Activated CD4-positive, CD25-positive, alpha-beta regulatory T cell treated with anti-CD3 and anti-CD28 coated beads, Interleukin-2, amount 50 U/mL, for 16 hours (primary cell): ENCODE data around the gene NPHP4.

Experiments used
- DNase-seq: peaks from one replicate; pipeline ENCODE4 v3.0.0-alpha.2; 2020; ENCODE audit warnings: low read depth, low spot score

NPHP4 gene

GRCh38 chr1:5950201-5950895 lies 41.9 kb downstream of the NPHP4 start:
- DNase-seq: no peak

GRCh38 chr1:5949761-5950100 lies 42.5 kb downstream of the NPHP4 start:
- no peak for DNase-seq

GRCh38 chr1:5949085-5949760 lies 43.0 kb downstream of the NPHP4 start:
- no peak for DNase-seq

- DNase-seq: no peak
Measured at GRCh38 chr1:5948681-5949005, 43.6 kb downstream of the NPHP4 start.

- DNase-seq: no peak
Measured at GRCh38 chr1:5947978-5948680, 44.1 kb downstream of the NPHP4 start.

- no peak for DNase-seq
Measured at GRCh38 chr1:5947071-5947821, 45.0 kb downstream of the NPHP4 start.

- DNase-seq: no peak
Measured at GRCh38 chr1:5945445-5945844, 46.8 kb downstream of the NPHP4 start.

- DNase-seq: no peak
Measured at GRCh38 chr1:5944843-5945167, 47.4 kb downstream of the NPHP4 start.

- DNase-seq: no peak
Measured at GRCh38 chr1:5944154-5944842, 47.9 kb downstream of the NPHP4 start.

GRCh38 chr1:5943343-5944124 lies 48.7 kb downstream of the NPHP4 start:
- no peak for DNase-seq

- no peak for DNase-seq
Measured at GRCh38 chr1:5941671-5942070, 50.6 kb downstream of the NPHP4 start.

- no peak for DNase-seq
Measured at GRCh38 chr1:5940723-5941407, 51.4 kb downstream of the NPHP4 start.

- DNase-seq: no peak
Measured at GRCh38 chr1:5939271-5940170, 52.7 kb downstream of the NPHP4 start.

- no peak for DNase-seq
Measured at GRCh38 chr1:5938101-5938646, 54.1 kb downstream of the NPHP4 start.

GRCh38 chr1:5937373-5937857 lies 54.8 kb downstream of the NPHP4 start:
- DNase-seq: no peak

- no peak for DNase-seq
Measured at GRCh38 chr1:5936621-5937372, 55.4 kb downstream of the NPHP4 start.

GRCh38 chr1:5936126-5936525 lies 56.1 kb downstream of the NPHP4 start:
- no peak for DNase-seq

GRCh38 chr1:5935026-5935425 lies 57.2 kb downstream of the NPHP4 start:
- no peak for DNase-seq
